GM23338 (cell line): Measurements from ENCODE around the gene OTOG. TPM values are rescaled to one million over a fixed set of nuclear protein-coding genes. Genes with fewer than 3 reads are reported as not detected.

Source experiments
- ATAC-seq: fragments of 200-7000 bp; cut with Tn5 transposase; 3 replicates; pipeline ENCODE4 v1.9.1; 2020
- DNase-seq: peaks from one replicate; pipeline ENCODE4 v3.0.0-alpha.2; 2015; ENCODE audit warnings: low spot score
- H2AFZ ChIP-seq: fragments of 200-600 bp; sonication (generic); 2 replicates; pipeline ENCODE4 v1.8.0; 2016; ENCODE audit warnings: antibody characterized with exemption, mild to moderate bottlenecking, moderate library complexity
- H3F3A ChIP-seq: fragments of 200-600 bp; sonication (generic); replicated peaks from 2 replicates; pipeline ENCODE4 v1.8.0; 2017; ENCODE audit warnings: antibody characterized with exemption, mixed run types, low read depth
- H3K27ac ChIP-seq: fragments of 200-600 bp; sonication (generic); 2 replicates; pipeline ENCODE4 v1.6.1; 2016; ENCODE audit warnings: low read depth
- H3K27me3 ChIP-seq: fragments of 200-600 bp; sonication (generic); 2 replicates; pipeline ENCODE4 v1.8.0; 2016; ENCODE audit warnings: mild to moderate bottlenecking, mixed run types, moderate library complexity; ENCODE audit not compliant: insufficient read depth
- H3K36me3 ChIP-seq: fragments of 200-600 bp; sonication (generic); 2 replicates; pipeline ENCODE4 v1.8.0; 2016; ENCODE audit warnings: mild to moderate bottlenecking; ENCODE audit not compliant: insufficient read depth
- H3K4me1 ChIP-seq: fragments of 200-600 bp; sonication (generic); 2 replicates; pipeline ENCODE4 v1.8.0; 2016; ENCODE audit warnings: mild to moderate bottlenecking, moderate library complexity; ENCODE audit not compliant: insufficient read depth
- H3K4me2 ChIP-seq: fragments of 200-600 bp; sonication (generic); 2 replicates; pipeline ENCODE4 v1.7.1; 2017; ENCODE audit warnings: mixed run types
- H3K4me3 ChIP-seq: fragments of 200-600 bp; sonication (generic); 2 replicates; pipeline ENCODE4 v1.6.1; 2016; ENCODE audit warnings: mixed run types
- H3K79me2 ChIP-seq: fragments of 200-600 bp; sonication (generic); replicated peaks from 2 replicates; pipeline ENCODE4 v1.8.0; 2017; ENCODE audit warnings: mild to moderate bottlenecking; ENCODE audit not compliant: insufficient read depth
- H3K9me2 ChIP-seq: fragments of 200-600 bp; sonication (generic); 2 replicates; pipeline ENCODE4 v1.8.0; 2017; ENCODE audit not compliant: insufficient read depth
- H4K20me1 ChIP-seq: fragments of 200-600 bp; sonication (generic); replicated peaks from 2 replicates; pipeline ENCODE4 v1.8.0; 2017; ENCODE audit warnings: mild to moderate bottlenecking; ENCODE audit not compliant: insufficient read depth
- H3K27ac Mint-ChIP-seq: 2 replicates; pipeline ENCODE4 v1.8.0; 2020; ENCODE audit warnings: inconsistent platforms, mild to moderate bottlenecking, moderate library complexity, mixed read lengths
- H3K27me3 Mint-ChIP-seq: 3 replicates; pipeline ENCODE4 v1.8.0; 2022; ENCODE audit warnings: low read depth, mild to moderate bottlenecking, moderate library complexity, mixed read lengths, inconsistent platforms; ENCODE audit not compliant: insufficient read depth, poor library complexity
- H3K36me3 Mint-ChIP-seq: 3 replicates; pipeline ENCODE4 v1.8.0; 2021; ENCODE audit warnings: low read depth, mild to moderate bottlenecking, inconsistent platforms, moderate library complexity, mixed read lengths
- H3K4me1 Mint-ChIP-seq: 3 replicates; pipeline ENCODE4 v1.8.0; 2020; ENCODE audit warnings: mild to moderate bottlenecking, inconsistent platforms, mixed read lengths
- H3K4me3 Mint-ChIP-seq: 3 replicates; pipeline ENCODE4 v1.8.0; 2021; ENCODE audit warnings: moderate library complexity, mild to moderate bottlenecking, inconsistent platforms, mixed read lengths
- H3K9me3 Mint-ChIP-seq: 3 replicates; pipeline ENCODE4 v1.8.0; 2020; ENCODE audit warnings: moderate library complexity, mild to moderate bottlenecking, inconsistent platforms, mixed read lengths
- CREB1 ChIP-seq: fragments of 250-450 bp; sonication (Bioruptor Pico); IDR thresholded peaks from 2 replicates; pipeline ENCODE4 v1.5.0; 2020; ENCODE audit warnings: low read depth, mild to moderate bottlenecking, moderate library complexity
- CTCF ChIP-seq, 2 experiments: fragments of 200-600 bp in 1 of 2; sonication (generic) in 1 of 2; conservative IDR thresholded peaks; 2 replicates each; pipeline versions ENCODE4 v1.5.1 to v1.6.1; 2016 to 2017; ENCODE audit warnings: antibody characterized with exemption in 2 of 2, low read depth in 2 of 2, mild to moderate bottlenecking in 2 of 2, moderate library complexity in 1 of 2
- EZH2 ChIP-seq: fragments of 200-600 bp; sonication (generic); IDR thresholded peaks from one replicate; pipeline ENCODE4 v1.8.0; 2017; ENCODE audit warnings: antibody characterized with exemption, mild to moderate bottlenecking, low read depth; ENCODE audit not compliant: unreplicated experiment
- EZH2phosphoT487 ChIP-seq: fragments of 200-600 bp; sonication (generic); IDR thresholded peaks from one replicate; pipeline ENCODE4 v1.8.1; 2018; ENCODE audit warnings: antibody characterized with exemption; ENCODE audit not compliant: unreplicated experiment
- JUNB ChIP-seq: IDR thresholded peaks from one replicate; pipeline ENCODE4 v1.6.1; 2016; ENCODE audit warnings: antibody characterized with exemption; ENCODE audit not compliant: unreplicated experiment
- NANOG ChIP-seq: IDR thresholded peaks from 2 replicates; pipeline ENCODE4 v1.6.1; 2016; ENCODE audit warnings: antibody characterized with exemption, borderline replicate concordance
- POLR2AphosphoS5 ChIP-seq: IDR thresholded peaks from 2 replicates; pipeline ENCODE4 v1.6.1; 2016; ENCODE audit warnings: antibody characterized with exemption, low read depth
- REST ChIP-seq: IDR thresholded peaks from one replicate; pipeline ENCODE4 v1.6.1; 2018; ENCODE audit warnings: antibody characterized with exemption; ENCODE audit not compliant: unreplicated experiment
- STAT1 ChIP-seq: IDR thresholded peaks from one replicate; pipeline ENCODE4 v1.6.1; 2016; ENCODE audit warnings: antibody characterized with exemption; ENCODE audit not compliant: unreplicated experiment
- ZNF114 ChIP-seq: fragments of 250-450 bp; sonication (Bioruptor Pico); IDR thresholded peaks from 2 replicates; pipeline ENCODE4 v1.5.0; 2020; ENCODE audit warnings: mild to moderate bottlenecking, moderate library complexity
- ZNF331 ChIP-seq: fragments of 250-450 bp; sonication (Bioruptor Pico); IDR thresholded peaks from 2 replicates; pipeline ENCODE4 v1.5.0; 2020; ENCODE audit warnings: low read depth, mild to moderate bottlenecking, moderate library complexity
- polyA plus RNA-seq: library from polyadenylated mRNA; unstranded; fragments of >200 nt; fragmentation: Nextera tagmentation; extraction: Ambion mirVana; gene quantifications from 2 replicates; pipeline ENCODE4 v1.2.1, GENCODE V29; 2016
- total RNA-seq: library from RNA; depleted of rRNA; stranded (reverse); fragments of >200 nt; shearing (Covaris generic); gene quantifications from 2 replicates; pipeline ENCODE4 v1.2.3, GENCODE V29; 2014
- TF ChIP-seq, protein P1 (sequence below): fragments of 250-450 bp; sonication (Bioruptor Pico); IDR thresholded peaks from 2 replicates; pipeline ENCODE4 v1.5.0; 2020; ENCODE audit warnings: mild to moderate bottlenecking, moderate library complexity
- TF ChIP-seq, protein P2 (sequence below): IDR thresholded peaks from 2 replicates; pipeline ENCODE4 v1.6.1; 2016; ENCODE audit warnings: antibody characterized with exemption

OTOG gene
- total and polyA plus RNA-seq, 2 experiments from 2014 or later = 0.40 to 0.52 TPM

DNA sequence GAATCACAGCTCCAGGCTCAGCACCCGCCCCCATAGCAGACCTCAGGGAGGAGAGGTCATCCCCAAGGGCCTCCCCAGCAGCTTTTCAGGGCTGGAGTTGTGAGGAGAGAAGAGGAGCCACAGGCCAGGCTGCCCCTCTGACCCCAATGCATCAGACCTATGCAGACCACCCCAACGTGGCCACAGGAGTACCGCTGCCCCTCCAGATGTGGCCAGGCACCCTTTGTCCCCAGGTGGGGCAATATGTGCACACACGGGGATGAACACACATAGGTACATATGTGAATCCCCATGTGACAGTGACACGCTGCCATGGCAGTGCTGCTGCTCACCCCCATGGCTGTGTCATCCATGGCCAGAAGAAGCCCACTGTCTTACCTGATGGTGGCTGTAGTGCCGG is 13.7 kb upstream of the OTOG start:
- ATAC-seq (no peak), DNase-seq (no peak)
- H3K4me2 ChIP-seq = no peak overlapping the region
- no peaks in the 10 kb centered on the region for H3K9me2 ChIP-seq
- no peak overlapping the region for H3K27ac ChIP-seq
- no peak overlapping the region for H2AFZ ChIP-seq
- Mint-ChIP-seq H3K27me3 (peaks cover 5% of the 10 kb centered on the region), H3K4me3 (no peak overlapping the region), H3K9me3 (no peaks in the 10 kb centered on the region), H3K4me1 (peaks cover 10% of the 10 kb centered on the region), H3K36me3 (no peaks in the 10 kb centered on the region), H3K27ac (no peak overlapping the region)
- H3K36me3 ChIP-seq = no peaks in the 10 kb centered on the region
- H3K27me3 ChIP-seq = no peaks in the 10 kb centered on the region
- H3K4me3 ChIP-seq = no peak overlapping the region
- no peaks in the 10 kb centered on the region for H3K79me2 ChIP-seq
- H4K20me1 ChIP-seq = no peaks in the 10 kb centered on the region
- no peak for TF ChIP-seq POLR2AphosphoS5
- no peak for TF ChIP-seq REST
- no peak for TF ChIP-seq STAT1
- TF ChIP-seq CTCF (conservative IDR thresholded peaks at IDR 0.05; ENCODE audit: low read depth in 2 of 2) = no peak
- no peak for TF ChIP-seq EZH2phosphoT487
- no peak for TF ChIP-seq EZH2
- TF ChIP-seq, protein P1, sequence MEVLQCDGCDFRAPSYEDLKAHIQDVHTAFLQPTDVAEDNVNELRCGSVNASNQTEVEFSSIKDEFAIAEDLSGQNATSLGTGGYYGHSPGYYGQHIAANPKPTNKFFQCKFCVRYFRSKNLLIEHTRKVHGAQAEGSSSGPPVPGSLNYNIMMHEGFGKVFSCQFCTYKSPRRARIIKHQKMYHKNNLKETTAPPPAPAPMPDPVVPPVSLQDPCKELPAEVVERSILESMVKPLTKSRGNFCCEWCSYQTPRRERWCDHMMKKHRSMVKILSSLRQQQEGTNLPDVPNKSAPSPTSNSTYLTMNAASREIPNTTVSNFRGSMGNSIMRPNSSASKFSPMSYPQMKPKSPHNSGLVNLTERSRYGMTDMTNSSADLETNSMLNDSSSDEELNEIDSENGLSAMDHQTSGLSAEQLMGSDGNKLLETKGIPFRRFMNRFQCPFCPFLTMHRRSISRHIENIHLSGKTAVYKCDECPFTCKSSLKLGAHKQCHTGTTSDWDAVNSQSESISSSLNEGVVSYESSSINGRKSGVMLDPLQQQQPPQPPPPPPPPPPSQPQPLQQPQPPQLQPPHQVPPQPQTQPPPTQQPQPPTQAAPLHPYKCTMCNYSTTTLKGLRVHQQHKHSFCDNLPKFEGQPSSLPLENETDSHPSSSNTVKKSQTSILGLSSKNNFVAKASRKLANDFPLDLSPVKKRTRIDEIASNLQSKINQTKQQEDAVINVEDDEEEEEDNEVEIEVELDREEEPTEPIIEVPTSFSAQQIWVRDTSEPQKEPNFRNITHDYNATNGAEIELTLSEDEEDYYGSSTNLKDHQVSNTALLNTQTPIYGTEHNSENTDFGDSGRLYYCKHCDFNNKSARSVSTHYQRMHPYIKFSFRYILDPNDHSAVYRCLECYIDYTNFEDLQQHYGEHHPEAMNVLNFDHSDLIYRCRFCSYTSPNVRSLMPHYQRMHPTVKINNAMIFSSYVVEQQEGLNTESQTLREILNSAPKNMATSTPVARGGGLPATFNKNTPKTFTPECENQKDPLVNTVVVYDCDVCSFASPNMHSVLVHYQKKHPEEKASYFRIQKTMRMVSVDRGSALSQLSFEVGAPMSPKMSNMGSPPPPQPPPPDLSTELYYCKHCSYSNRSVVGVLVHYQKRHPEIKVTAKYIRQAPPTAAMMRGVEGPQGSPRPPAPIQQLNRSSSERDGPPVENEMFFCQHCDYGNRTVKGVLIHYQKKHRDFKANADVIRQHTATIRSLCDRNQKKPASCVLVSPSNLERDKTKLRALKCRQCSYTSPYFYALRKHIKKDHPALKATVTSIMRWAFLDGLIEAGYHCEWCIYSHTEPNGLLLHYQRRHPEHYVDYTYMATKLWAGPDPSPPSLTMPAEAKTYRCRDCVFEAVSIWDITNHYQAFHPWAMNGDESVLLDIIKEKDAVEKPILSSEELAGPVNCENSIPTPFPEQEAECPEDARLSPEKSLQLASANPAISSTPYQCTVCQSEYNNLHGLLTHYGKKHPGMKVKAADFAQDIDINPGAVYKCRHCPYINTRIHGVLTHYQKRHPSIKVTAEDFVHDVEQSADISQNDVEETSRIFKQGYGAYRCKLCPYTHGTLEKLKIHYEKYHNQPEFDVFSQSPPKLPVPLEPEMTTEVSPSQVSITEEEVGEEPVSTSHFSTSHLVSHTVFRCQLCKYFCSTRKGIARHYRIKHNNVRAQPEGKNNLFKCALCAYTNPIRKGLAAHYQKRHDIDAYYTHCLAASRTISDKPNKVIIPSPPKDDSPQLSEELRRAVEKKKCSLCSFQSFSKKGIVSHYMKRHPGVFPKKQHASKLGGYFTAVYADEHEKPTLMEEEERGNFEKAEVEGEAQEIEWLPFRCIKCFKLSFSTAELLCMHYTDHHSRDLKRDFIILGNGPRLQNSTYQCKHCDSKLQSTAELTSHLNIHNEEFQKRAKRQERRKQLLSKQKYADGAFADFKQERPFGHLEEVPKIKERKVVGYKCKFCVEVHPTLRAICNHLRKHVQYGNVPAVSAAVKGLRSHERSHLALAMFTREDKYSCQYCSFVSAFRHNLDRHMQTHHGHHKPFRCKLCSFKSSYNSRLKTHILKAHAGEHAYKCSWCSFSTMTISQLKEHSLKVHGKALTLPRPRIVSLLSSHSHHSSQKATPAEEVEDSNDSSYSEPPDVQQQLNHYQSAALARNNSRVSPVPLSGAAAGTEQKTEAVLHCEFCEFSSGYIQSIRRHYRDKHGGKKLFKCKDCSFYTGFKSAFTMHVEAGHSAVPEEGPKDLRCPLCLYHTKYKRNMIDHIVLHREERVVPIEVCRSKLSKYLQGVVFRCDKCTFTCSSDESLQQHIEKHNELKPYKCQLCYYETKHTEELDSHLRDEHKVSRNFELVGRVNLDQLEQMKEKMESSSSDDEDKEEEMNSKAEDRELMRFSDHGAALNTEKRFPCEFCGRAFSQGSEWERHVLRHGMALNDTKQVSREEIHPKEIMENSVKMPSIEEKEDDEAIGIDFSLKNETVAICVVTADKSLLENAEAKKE (CRISPR knock-in tag) = no peak
- no peak for TF ChIP-seq ZNF331
- no peak for TF ChIP-seq CREB1
- TF ChIP-seq NANOG = no peak
- no peak for TF ChIP-seq ZNF114 (CRISPR knock-in tag)
- TF ChIP-seq, protein P2, sequence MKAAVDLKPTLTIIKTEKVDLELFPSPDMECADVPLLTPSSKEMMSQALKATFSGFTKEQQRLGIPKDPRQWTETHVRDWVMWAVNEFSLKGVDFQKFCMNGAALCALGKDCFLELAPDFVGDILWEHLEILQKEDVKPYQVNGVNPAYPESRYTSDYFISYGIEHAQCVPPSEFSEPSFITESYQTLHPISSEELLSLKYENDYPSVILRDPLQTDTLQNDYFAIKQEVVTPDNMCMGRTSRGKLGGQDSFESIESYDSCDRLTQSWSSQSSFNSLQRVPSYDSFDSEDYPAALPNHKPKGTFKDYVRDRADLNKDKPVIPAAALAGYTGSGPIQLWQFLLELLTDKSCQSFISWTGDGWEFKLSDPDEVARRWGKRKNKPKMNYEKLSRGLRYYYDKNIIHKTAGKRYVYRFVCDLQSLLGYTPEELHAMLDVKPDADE = no peak
- TF ChIP-seq JUNB = no peak
- H3F3A ChIP-seq = no peaks in the 10 kb centered on the region
- no peaks in the 10 kb centered on the region for H3K4me1 ChIP-seq
